ENCODE data around the gene SP3.

DNA sequence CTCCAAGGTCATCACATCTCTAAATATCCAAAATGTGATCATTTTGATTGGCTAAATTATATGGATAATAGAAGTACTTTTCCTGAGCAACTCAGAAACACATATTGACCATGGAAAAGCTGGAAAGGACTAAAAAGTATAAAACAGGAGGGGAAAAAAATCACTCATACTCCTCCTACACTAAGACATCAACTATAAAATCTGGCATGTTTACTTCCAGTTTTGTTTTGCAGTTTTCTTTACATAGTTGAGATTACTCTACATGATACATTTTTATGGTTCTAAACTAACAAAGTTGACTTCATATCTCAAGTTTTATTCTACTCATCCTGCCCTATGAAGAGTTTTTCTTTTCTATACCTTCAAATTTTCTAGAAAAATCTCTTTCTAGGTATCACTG lies 46.0 kb upstream of the SP3 start:
- TF ChIP-seq, protein P1, sequence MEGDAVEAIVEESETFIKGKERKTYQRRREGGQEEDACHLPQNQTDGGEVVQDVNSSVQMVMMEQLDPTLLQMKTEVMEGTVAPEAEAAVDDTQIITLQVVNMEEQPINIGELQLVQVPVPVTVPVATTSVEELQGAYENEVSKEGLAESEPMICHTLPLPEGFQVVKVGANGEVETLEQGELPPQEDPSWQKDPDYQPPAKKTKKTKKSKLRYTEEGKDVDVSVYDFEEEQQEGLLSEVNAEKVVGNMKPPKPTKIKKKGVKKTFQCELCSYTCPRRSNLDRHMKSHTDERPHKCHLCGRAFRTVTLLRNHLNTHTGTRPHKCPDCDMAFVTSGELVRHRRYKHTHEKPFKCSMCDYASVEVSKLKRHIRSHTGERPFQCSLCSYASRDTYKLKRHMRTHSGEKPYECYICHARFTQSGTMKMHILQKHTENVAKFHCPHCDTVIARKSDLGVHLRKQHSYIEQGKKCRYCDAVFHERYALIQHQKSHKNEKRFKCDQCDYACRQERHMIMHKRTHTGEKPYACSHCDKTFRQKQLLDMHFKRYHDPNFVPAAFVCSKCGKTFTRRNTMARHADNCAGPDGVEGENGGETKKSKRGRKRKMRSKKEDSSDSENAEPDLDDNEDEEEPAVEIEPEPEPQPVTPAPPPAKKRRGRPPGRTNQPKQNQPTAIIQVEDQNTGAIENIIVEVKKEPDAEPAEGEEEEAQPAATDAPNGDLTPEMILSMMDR (conservative IDR thresholded peaks at IDR 0.05; ENCODE audit: low read length): no peak
- no peak for TF ChIP-seq EZH2phosphoT487 (IDR thresholded peaks at IDR 0.05; ENCODE audit: borderline replicate concordance, low read depth, low read length)
